Endothelial cell of umbilical vein (primary cell): ENCODE measurements around the gene LARP7. TPM values are rescaled to one million over a fixed set of nuclear protein-coding genes. Genes with fewer than 3 reads are reported as not detected.

Source experiments
- BruUV-seq: library from RNA; stranded (reverse); fragments of 400-500 nt; replicated peaks from 2 replicates; lab custom pipeline; 2021; lab: Mats Ljungman, UMichigan
- CTCF ChIA-PET: fragments of 300-600, 350-600 bp; sonication (Branson Sonifier 250); formaldehyde crosslinking; loops from one replicate; lab custom pipeline; 2021; ENCODE audit warnings: antibody characterized with exemption, inconsistent platforms; lab: Charles Lee
- POLR2A ChIA-PET: fragments of 300-600, 350-600 bp; sonication (Branson Sonifier 250); formaldehyde crosslinking; loops from one replicate; lab custom pipeline; 2021; ENCODE audit warnings: antibody characterized with exemption, inconsistent platforms; lab: Charles Lee
- DNase-seq: peaks from one replicate; pipeline ENCODE4 v3.0.0-alpha.2; 2011; ENCODE audit warnings: low read depth, low spot score
- FAIRE-seq: peaks from 2 replicates; lab custom pipeline; 2011; peaks lifted over from hg19 to GRCh38; lab: Jason Lieb, UNC
- H2AFZ ChIP-seq: 2 replicates; pipeline ENCODE4 v1.6.0; 2012; ENCODE audit warnings: low read depth, low read length, control low read depth, inconsistent platforms
- H3K27ac ChIP-seq: 2 replicates; pipeline ENCODE4 v1.5.1; 2011; ENCODE audit warnings: low read depth, mild to moderate bottlenecking, control low read depth, low read length, moderate library complexity; ENCODE audit not compliant: insufficient read depth
- H3K27me3 ChIP-seq, 2 experiments: 2 replicates each; pipeline versions ENCODE4 v1.6.0 to v1.6.1; 2011; ENCODE audit warnings: low read length in 2 of 2, mixed read lengths in 1 of 2; ENCODE audit not compliant: control insufficient read depth in 2 of 2, insufficient read depth in 2 of 2
- H3K36me3 ChIP-seq, 2 experiments: 2 replicates in 1 of 2; 3 replicates in 1 of 2; pipeline ENCODE4 v1.5.1; 2011; ENCODE audit warnings: low read length in 2 of 2, mild to moderate bottlenecking in 1 of 2, moderate library complexity in 1 of 2; ENCODE audit not compliant: control insufficient read depth in 2 of 2, insufficient read depth in 2 of 2; ENCODE audit errors: extremely low read depth in 1 of 2
- H3K4me1 ChIP-seq: 3 replicates; pipeline ENCODE4 v1.5.1; 2011; ENCODE audit warnings: mild to moderate bottlenecking, low read length; ENCODE audit not compliant: control insufficient read depth, insufficient read depth; ENCODE audit errors: extremely low read depth
- H3K4me2 ChIP-seq: 2 replicates; pipeline ENCODE4 v1.6.1; 2011; ENCODE audit warnings: low read length, control low read depth, mixed read lengths; ENCODE audit not compliant: insufficient read depth
- H3K4me3 ChIP-seq, 3 experiments: fragments of 200-600 bp in 1 of 3; sonication (generic), shearing (Covaris generic) in 1 of 3; replicated peaks in 1 of 3; 2 replicates each; pipeline ENCODE4 v1.5.1; 2011 to 2016; ENCODE audit warnings: control low read depth in 3 of 3, low read length in 3 of 3, mild to moderate bottlenecking in 2 of 3, inconsistent platforms in 1 of 3, low read depth in 1 of 3, moderate library complexity in 1 of 3; ENCODE audit not compliant: insufficient read depth in 1 of 3
- H3K79me2 ChIP-seq: 2 replicates; pipeline ENCODE4 v1.6.0; 2012; ENCODE audit warnings: low read length, inconsistent platforms; ENCODE audit not compliant: control insufficient read depth, insufficient read depth
- H3K9ac ChIP-seq: replicated peaks from 2 replicates; pipeline ENCODE3; 2011; ENCODE audit warnings: low read length, control low read depth; ENCODE audit not compliant: insufficient read depth; ENCODE audit errors: extremely low read depth
- H3K9me1 ChIP-seq: replicated peaks from 3 replicates; pipeline ENCODE4 v1.6.0; 2011; ENCODE audit warnings: mild to moderate bottlenecking, low read length; ENCODE audit not compliant: control insufficient read depth, insufficient read depth; ENCODE audit errors: extremely low read depth
- H3K9me3 ChIP-seq: replicated peaks from 2 replicates; pipeline ENCODE4 v1.5.1; 2012; ENCODE audit warnings: low read length, inconsistent platforms; ENCODE audit not compliant: control insufficient read depth, insufficient read depth
- H4K20me1 ChIP-seq: replicated peaks from 2 replicates; pipeline ENCODE3; 2011; ENCODE audit warnings: mild to moderate bottlenecking, low read length; ENCODE audit not compliant: control insufficient read depth, insufficient read depth; ENCODE audit errors: extremely low read depth
- CTCF ChIP-seq, 2 donors: IDR thresholded peaks; 1 replicate in 1 of 2; 2 replicates in 1 of 2; pipeline ENCODE4 v1.5.1; 2011; ENCODE audit warnings: low read length in 2 of 2, mild to moderate bottlenecking in 2 of 2, moderate library complexity in 2 of 2, control low read depth in 1 of 2, inconsistent platforms in 1 of 2, low read depth in 1 of 2; ENCODE audit not compliant: insufficient read depth in 1 of 2; ENCODE audit errors: extremely low read depth in 1 of 2
- EZH2 ChIP-seq: IDR thresholded peaks from 2 replicates; pipeline ENCODE4 v1.6.1; 2012; ENCODE audit warnings: borderline replicate concordance, low read depth, mild to moderate bottlenecking, moderate library complexity, low read length, inconsistent platforms; ENCODE audit not compliant: severe bottlenecking
- FOS ChIP-seq: IDR thresholded peaks from 2 replicates; pipeline ENCODE4 v1.6.1; 2011; ENCODE audit warnings: mild to moderate bottlenecking, low read length, moderate library complexity, borderline replicate concordance; ENCODE audit not compliant: insufficient read depth
- GATA2 ChIP-seq: IDR thresholded peaks from 2 replicates; pipeline ENCODE4 v1.7.0; 2011; ENCODE audit warnings: low read depth, mild to moderate bottlenecking, moderate library complexity, mixed read lengths, low read length; ENCODE audit not compliant: insufficient read length, insufficient read depth
- JUN ChIP-seq: IDR thresholded peaks from 2 replicates; pipeline ENCODE4 v1.6.1; 2011; ENCODE audit warnings: borderline replicate concordance, low read depth; ENCODE audit not compliant: insufficient read length, insufficient read depth
- MAX ChIP-seq: IDR thresholded peaks from 2 replicates; pipeline ENCODE4 v1.6.1; 2011; ENCODE audit not compliant: insufficient read depth, insufficient read length
- MYC ChIP-seq: IDR thresholded peaks from one replicate; pipeline ENCODE4 v1.6.1; 2011; ENCODE audit warnings: mild to moderate bottlenecking, low read depth, low read length
- POLR2A ChIP-seq: IDR thresholded peaks from 2 replicates; pipeline ENCODE4 v1.6.1; 2012; ENCODE audit warnings: low read depth, mild to moderate bottlenecking, control low read depth, low read length
- POLR2AphosphoS5 ChIP-seq: IDR thresholded peaks from 2 replicates; pipeline ENCODE4 v1.6.1; 2012; ENCODE audit warnings: low read depth, mild to moderate bottlenecking, control low read depth, low read length, moderate library complexity; ENCODE audit not compliant: insufficient read depth
- dilution Hi-C: fragments of 300-500 bp; cut with MboI; formaldehyde crosslinking; loops from one replicate; pipeline ENCODE4 v1.15.0; 2019; ENCODE audit warnings: low sequenced_read_pairs; ENCODE audit not compliant: extremely low pct_ligation_motif_present
- intact Hi-C: fragments of 100-400 bp; cut with micrococcal nuclease; formaldehyde crosslinking; loops from one replicate; pipeline ENCODE4 v1.10.0; 2022
- polyA plus RNA-seq, 4 experiments: library from polyadenylated mRNA; depleted of rRNA in 3 of 4; stranded (reverse) in 3 of 4; unstranded in 1 of 4; fragments of >200 nt; gene quantifications; 2 replicates each; pipeline versions ENCODE4 v1.2.1 to v1.2.3, GENCODE V29; 2011 to 2012; ENCODE audit warnings: missing spikeins in 1 of 4
- total RNA-seq: library from RNA; stranded (reverse); gene quantifications from 2 replicates; pipeline ENCODE4 v1.2.3, GENCODE V29; 2021

The LARP7 gene
- total and polyA plus RNA-seq, 2 donors (not counting 3 experiments of a cell fraction or from before 2014, with no cell fraction given): 6.9 to 35.1 TPM

GRCh38 chr4:112677519-112678091 lies 40.7 kb downstream of the LARP7 start:
- no TSS peak for BruUV-seq

More at GRCh38 chr4:112677519-112678091, 40.7 kb downstream of the LARP7 start:
- Histone ChIP-seq H3K9ac (no peak overlapping the region), H3K9me3 (no peaks in the 10 kb centered on the region), H3K9me1 (no peaks in the 10 kb centered on the region), H3K36me3 (no peaks in the 10 kb centered on the region), H3K4me3 (no peak overlapping the region), H2AFZ (no peak overlapping the region), H3K79me2 (no peaks in the 10 kb centered on the region), H3K4me1 (no peaks in the 10 kb centered on the region), H3K4me2 (no peak overlapping the region), H3K27me3 (peaks cover 0 to 2% of the 10 kb centered on the region in 2 experiments), H3K27ac (no peak overlapping the region), H4K20me1 (no peaks in the 10 kb centered on the region)
- DNase-seq (no peak), FAIRE-seq (no peak)
- CTCF ChIA-PET: no interaction called here
- intact Hi-C loops (no loop called here), dilution Hi-C loops (no loop called here)
- TF ChIP-seq MYC: no peak
- no peak for TF ChIP-seq CTCF (IDR thresholded peaks at IDR 0.05; ENCODE audit: extremely low read depth in 1 of 2, insufficient read depth in 1 of 2, low read depth in 1 of 2, low read length in 2 of 2)
- TF ChIP-seq GATA2: no peak
- no peak for TF ChIP-seq JUN
- TF ChIP-seq EZH2: no peak
- no peak for TF ChIP-seq MAX
- TF ChIP-seq POLR2A: no peak
- no peak for TF ChIP-seq POLR2AphosphoS5
- no peak for TF ChIP-seq FOS
- POLR2A ChIA-PET: interaction anchor here (0.6 kb wide), 1 partner anchor 15 kb away, joined by 3 read pairs; no protein-coding TSS in a partner anchor
